B cell (primary cell): Measurements from ENCODE around the gene LRRC49.

Source experiments
- EZH2 ChIP-seq: IDR thresholded peaks from 2 replicates; pipeline ENCODE4 v1.6.1; 2012; ENCODE audit warnings: borderline replicate concordance, low read depth, mild to moderate bottlenecking, moderate library complexity, low read length; ENCODE audit not compliant: insufficient read depth, poor library complexity, severe bottlenecking
- TF ChIP-seq, protein P1 (sequence below): fragments of 200-600 bp; IDR thresholded peaks from one replicate; pipeline ENCODE4 v1.8.0; 2022; ENCODE audit warnings: antibody characterized with exemption, mild to moderate bottlenecking

- TF ChIP-seq, protein P1, sequence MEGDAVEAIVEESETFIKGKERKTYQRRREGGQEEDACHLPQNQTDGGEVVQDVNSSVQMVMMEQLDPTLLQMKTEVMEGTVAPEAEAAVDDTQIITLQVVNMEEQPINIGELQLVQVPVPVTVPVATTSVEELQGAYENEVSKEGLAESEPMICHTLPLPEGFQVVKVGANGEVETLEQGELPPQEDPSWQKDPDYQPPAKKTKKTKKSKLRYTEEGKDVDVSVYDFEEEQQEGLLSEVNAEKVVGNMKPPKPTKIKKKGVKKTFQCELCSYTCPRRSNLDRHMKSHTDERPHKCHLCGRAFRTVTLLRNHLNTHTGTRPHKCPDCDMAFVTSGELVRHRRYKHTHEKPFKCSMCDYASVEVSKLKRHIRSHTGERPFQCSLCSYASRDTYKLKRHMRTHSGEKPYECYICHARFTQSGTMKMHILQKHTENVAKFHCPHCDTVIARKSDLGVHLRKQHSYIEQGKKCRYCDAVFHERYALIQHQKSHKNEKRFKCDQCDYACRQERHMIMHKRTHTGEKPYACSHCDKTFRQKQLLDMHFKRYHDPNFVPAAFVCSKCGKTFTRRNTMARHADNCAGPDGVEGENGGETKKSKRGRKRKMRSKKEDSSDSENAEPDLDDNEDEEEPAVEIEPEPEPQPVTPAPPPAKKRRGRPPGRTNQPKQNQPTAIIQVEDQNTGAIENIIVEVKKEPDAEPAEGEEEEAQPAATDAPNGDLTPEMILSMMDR: no peak
- TF ChIP-seq EZH2: no peak
Measured at GRCh38 chr15:71050461-71050860, 157.8 kb downstream of the LRRC49 start.
